CD8-positive, alpha-beta memory T cell (primary cell): ENCODE data around the gene ZNF784. TPM values are rescaled to one million over a fixed set of nuclear protein-coding genes. Genes with fewer than 3 reads are reported as not detected.
A peak's percentile ranks its signal among the peaks of the same experiment; 100 is the strongest.

Experiments used
- CTCF ChIA-PET: fragments of 350-600 bp; sonication (Branson Sonifier 250); formaldehyde crosslinking; loops from one replicate; lab custom pipeline; 2021; ENCODE audit warnings: antibody characterized with exemption; lab: Charles Lee
- POLR2A ChIA-PET: fragments of 350-600 bp; sonication (Branson Sonifier 250); formaldehyde crosslinking; loops from one replicate; lab custom pipeline; 2021; ENCODE audit warnings: antibody characterized with exemption; lab: Charles Lee
- DNase-seq, 5 donors: peaks; one replicate each; pipeline versions ENCODE4 v3.0.0 to v3.0.0-alpha.2; 2020 to 2022; ENCODE audit warnings: mixed read lengths in 1 of 5
- H3K27ac ChIP-seq: one replicate; pipeline ENCODE4 v1.7.0; 2013; ENCODE audit warnings: low read depth, mild to moderate bottlenecking, low read length, moderate library complexity
- H3K27me3 ChIP-seq: 2 replicates; pipeline ENCODE4 v1.7.0; 2013; ENCODE audit warnings: low read length, mild to moderate bottlenecking; ENCODE audit not compliant: insufficient read depth, poor library complexity, severe bottlenecking
- H3K36me3 ChIP-seq: 2 replicates; pipeline ENCODE4 v1.7.0; 2013; ENCODE audit warnings: mild to moderate bottlenecking, low read length, moderate library complexity; ENCODE audit not compliant: insufficient read depth
- H3K4me1 ChIP-seq: 2 replicates; pipeline ENCODE4 v1.7.0; 2013; ENCODE audit warnings: mild to moderate bottlenecking, low read length, moderate library complexity; ENCODE audit not compliant: insufficient read depth
- H3K4me3 ChIP-seq: 2 replicates; pipeline ENCODE4 v1.7.0; 2013; ENCODE audit warnings: mild to moderate bottlenecking, low read length
- H3K9me3 ChIP-seq: 2 replicates; pipeline ENCODE4 v1.7.0; 2013; ENCODE audit warnings: mild to moderate bottlenecking, low read length
- H3K27ac Mint-ChIP-seq, 8 donors: one replicate each; pipeline ENCODE4 v1.8.0; 2020 to 2021; ENCODE audit warnings: mixed read lengths in 8 of 8, mild to moderate bottlenecking in 6 of 8, inconsistent platforms in 3 of 8, moderate library complexity in 3 of 8
- H3K27me3 Mint-ChIP-seq, 2 donors: one replicate each; pipeline ENCODE4 v1.8.0; 2020 to 2021; ENCODE audit warnings: mixed read lengths in 2 of 2, mild to moderate bottlenecking in 1 of 2, moderate library complexity in 1 of 2
- H3K36me3 Mint-ChIP-seq, 3 donors: one replicate each; pipeline ENCODE4 v1.8.0; 2020 to 2021; ENCODE audit warnings: mixed read lengths in 3 of 3, inconsistent platforms in 1 of 3, mild to moderate bottlenecking in 1 of 3
- H3K4me1 Mint-ChIP-seq, 3 donors: one replicate each; pipeline ENCODE4 v1.8.0; 2020 to 2021; ENCODE audit warnings: mixed read lengths in 3 of 3, inconsistent platforms in 1 of 3, mild to moderate bottlenecking in 1 of 3
- H3K4me3 Mint-ChIP-seq, 7 donors: one replicate each; pipeline ENCODE4 v1.8.0; 2020 to 2021; ENCODE audit warnings: mixed read lengths in 7 of 7, mild to moderate bottlenecking in 6 of 7, moderate library complexity in 4 of 7, inconsistent platforms in 2 of 7
- H3K9me3 Mint-ChIP-seq, 5 donors: one replicate each; pipeline ENCODE4 v1.8.0; 2020 to 2022; ENCODE audit warnings: mixed read lengths in 5 of 5, mild to moderate bottlenecking in 3 of 5, moderate library complexity in 2 of 5, inconsistent platforms in 1 of 5
- polyA plus RNA-seq: library from polyadenylated mRNA; unstranded; fragments of 300-500 nt; fragmentation: Illumina TruSeq; gene quantifications from one replicate; pipeline ENCODE4 v1.2.3, GENCODE V29; 2021
- total RNA-seq, 2 experiments: library from RNA; stranded (reverse); gene quantifications; one replicate each; pipeline ENCODE4 v1.2.3, GENCODE V29; 2021

The ZNF784 gene, protein sequence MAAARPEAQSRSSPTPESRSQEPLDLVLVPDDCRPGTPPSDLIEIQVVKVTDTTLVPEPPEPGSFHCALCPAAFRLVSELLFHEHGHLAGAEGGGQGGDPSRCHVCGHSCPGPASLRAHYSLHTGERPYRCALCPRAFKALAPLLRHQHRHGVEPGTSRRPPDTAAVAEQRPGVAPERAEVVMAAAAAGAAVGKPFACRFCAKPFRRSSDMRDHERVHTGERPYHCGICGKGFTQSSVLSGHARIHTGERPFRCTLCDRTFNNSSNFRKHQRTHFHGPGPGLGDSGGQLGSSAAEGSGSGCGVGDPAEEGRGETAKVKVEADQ
- total RNA-seq: 1 to 10 TPM; 2.6 to 2.9 TPM
- 1.0 TPM for polyA plus RNA-seq

DNA sequence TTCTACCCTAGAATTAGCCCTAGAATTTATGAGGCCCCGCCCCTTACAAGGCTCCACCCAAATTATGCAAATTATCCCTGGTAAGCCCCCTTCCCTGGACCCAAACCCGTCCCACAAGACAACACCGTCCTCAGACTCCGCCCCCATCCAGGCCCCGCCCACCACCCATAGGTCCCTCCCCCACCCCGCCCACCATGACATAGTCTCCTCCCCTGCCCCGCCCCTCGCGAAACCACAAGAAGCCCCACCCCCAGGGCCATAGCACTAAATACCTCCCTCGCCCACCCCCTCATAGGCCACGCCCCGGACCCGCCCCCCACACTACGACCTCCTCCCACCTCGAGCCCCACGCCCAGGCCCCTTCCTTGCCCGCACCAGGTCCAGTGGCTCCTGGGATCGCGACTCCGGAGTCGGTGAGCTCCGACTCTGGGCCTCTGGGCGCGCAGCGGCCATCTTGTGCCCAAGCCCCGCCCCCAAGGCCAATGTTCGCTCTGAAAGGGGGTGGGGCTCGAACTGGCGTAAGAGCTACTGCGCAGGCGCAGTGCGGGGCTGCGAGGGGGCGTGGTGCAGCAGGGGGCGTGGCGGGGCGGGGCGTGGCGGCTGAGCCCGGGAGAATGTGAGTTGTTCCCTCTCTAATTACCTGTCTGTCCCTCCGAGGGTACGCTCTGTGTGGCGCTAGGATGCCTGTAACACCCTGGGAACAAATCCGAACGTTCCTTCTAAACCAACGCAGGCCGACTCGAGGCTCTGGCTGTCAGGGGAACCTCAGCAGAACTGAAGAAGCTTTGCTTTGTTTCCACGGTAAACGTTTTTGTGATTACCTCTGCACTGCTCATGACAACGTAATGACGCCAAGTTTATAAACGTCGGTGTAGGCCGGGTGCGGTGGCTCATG lies at the start of gene ZNF784:
Gene ZNF784, minus strand, starts transcription at position 458 of the 895 bp plus-strand sequence. Its CDS starts 5 bp downstream, at position 453.
- no peaks in the 10 kb centered on the region for H3K36me3 ChIP-seq
- Mint-ChIP-seq H3K36me3 (peaks cover 0 to 3% (median 2%) of the 10 kb centered on the region in 3 donors), H3K27ac (peak within 1 kb of the TSS; percentile 91 to 99 (median 94)), H3K9me3 (no peaks in the 10 kb centered on the region), H3K4me3 (peak within 1 kb of the TSS; percentile 86 to 96 (median 90)), H3K4me1 (peaks cover 45 to 63% (median 60%) of the 10 kb centered on the region in 3 donors), H3K27me3 (no peaks in the 10 kb centered on the region)
- ChIA-PET CTCF (interaction anchor here (0.7 to 6.5 kb wide), 17 partner anchors 9 to 618 kb away, joined by 3 to 67 read pairs (median 4); partner anchors contain the start of genes FIZ1, ISOC2, U2AF2 and ZNF524), POLR2A (interaction anchor here (0.6 to 3.3 kb wide), 13 partner anchors 10 to 507 kb away, joined by 3 to 34 read pairs (median 6); partner anchors contain the start of genes CCDC106, FIZ1, NAT14 and PPP1R12C)
- H3K27ac ChIP-seq: peak within 1 kb of the TSS; percentile 65
- peak; percentile 90 to 96 (median 91) for DNase-seq
- H3K9me3 ChIP-seq: no peaks in the 10 kb centered on the region
- H3K4me1 ChIP-seq: peaks cover 47% of the 10 kb centered on the region
- H3K4me3 ChIP-seq: peak within 1 kb of the TSS; percentile 63
- H3K27me3 ChIP-seq: no peaks in the 10 kb centered on the region

DNA sequence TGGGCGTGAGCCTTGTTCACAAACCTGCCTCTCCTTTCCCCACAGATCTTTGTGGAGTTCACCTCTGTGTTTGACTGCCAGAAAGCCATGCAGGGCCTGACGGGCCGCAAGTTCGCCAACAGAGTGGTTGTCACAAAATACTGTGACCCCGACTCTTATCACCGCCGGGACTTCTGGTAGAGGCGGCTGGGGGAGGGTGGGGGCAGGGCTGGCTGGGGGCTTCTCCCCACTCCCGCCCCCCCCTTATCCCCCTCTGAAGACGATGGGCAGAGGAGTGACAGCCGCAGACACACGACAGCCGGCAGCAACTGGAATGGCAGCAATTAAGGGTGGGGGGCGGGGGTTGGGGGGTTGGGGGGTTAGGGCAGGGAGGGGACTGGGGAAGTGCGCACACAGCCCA lies 49.5 kb upstream of the ZNF784 start:
- peaks cover 0 to 74% (median 11%) of the 10 kb centered on the region in 3 donors for H3K36me3 Mint-ChIP-seq

DNA sequence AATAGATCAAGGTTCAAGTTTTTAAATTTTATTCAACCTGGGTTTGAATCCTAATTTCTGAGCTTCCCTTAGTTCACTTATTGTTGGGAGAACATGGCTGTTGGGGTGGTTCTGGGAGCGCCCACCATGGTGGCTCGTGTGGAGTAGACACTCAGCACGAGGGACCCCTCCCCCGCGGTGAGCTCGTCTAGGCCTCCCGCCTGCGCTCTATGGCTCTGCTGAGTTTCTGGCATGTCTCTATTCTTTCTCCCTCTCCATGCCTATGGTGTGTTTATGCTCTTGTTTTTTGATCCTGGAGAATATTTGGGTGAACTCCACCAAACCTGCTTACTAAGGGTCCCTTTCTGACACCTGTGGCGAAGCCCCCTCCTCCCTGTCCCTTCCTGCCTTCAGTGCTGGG lies 49.1 kb upstream of the ZNF784 start:
- ChIA-PET POLR2A (interaction anchor here (0.7 kb wide), 1 partner anchor 477 kb away, joined by 3 read pairs; no protein-coding TSS in a partner anchor), CTCF (interaction anchor here (0.6 kb wide), 1 partner anchor 205 kb away, joined by 3 read pairs; no protein-coding TSS in a partner anchor)
- peaks cover 44 to 76% (median 47%) of the 10 kb centered on the region in 3 donors for H3K4me1 Mint-ChIP-seq
- peaks cover 43% of the 10 kb centered on the region for H3K4me1 ChIP-seq
- no peaks in the 10 kb centered on the region for H3K9me3 Mint-ChIP-seq
- H3K9me3 ChIP-seq: no peaks in the 10 kb centered on the region
- H3K4me3 Mint-ChIP-seq: peak overlapping the region in 6 of 7 donors; percentile 26 to 65 (median 58)
- H3K27me3 ChIP-seq: no peaks in the 10 kb centered on the region
- no peak overlapping the region for H3K27ac ChIP-seq
- H3K36me3 ChIP-seq: peaks cover 31% of the 10 kb centered on the region
- H3K27ac Mint-ChIP-seq: peak overlapping the region; percentile 80 to 93 (median 88)
- H3K27me3 Mint-ChIP-seq: peaks cover 0 to 3% of the 10 kb centered on the region in 2 donors
- no peak for DNase-seq
- no peak overlapping the region for H3K4me3 ChIP-seq
- peaks cover 0 to 71% (median 11%) of the 10 kb centered on the region in 3 donors for H3K36me3 Mint-ChIP-seq

More for the DNA sequence above, 49.5 kb upstream of the ZNF784 start:
- no peak for DNase-seq
- no peaks in the 10 kb centered on the region for H3K9me3 Mint-ChIP-seq
- Histone ChIP-seq H3K4me1 (peaks cover 43% of the 10 kb centered on the region), H3K36me3 (peaks cover 32% of the 10 kb centered on the region), H3K27ac (no peak overlapping the region), H3K9me3 (no peaks in the 10 kb centered on the region), H3K4me3 (no peak overlapping the region), H3K27me3 (no peaks in the 10 kb centered on the region)
- peak overlapping the region in 6 of 7 donors; percentile 26 to 65 (median 58) for H3K4me3 Mint-ChIP-seq
- H3K27me3 Mint-ChIP-seq: peaks cover 0 to 3% of the 10 kb centered on the region in 2 donors
- peaks cover 44 to 80% (median 47%) of the 10 kb centered on the region in 3 donors for H3K4me1 Mint-ChIP-seq
- H3K27ac Mint-ChIP-seq: peak overlapping the region in 7 of 8 donors; percentile 82 to 95 (median 89)
- POLR2A ChIA-PET: no interaction called here
- CTCF ChIA-PET: no interaction called here

DNA sequence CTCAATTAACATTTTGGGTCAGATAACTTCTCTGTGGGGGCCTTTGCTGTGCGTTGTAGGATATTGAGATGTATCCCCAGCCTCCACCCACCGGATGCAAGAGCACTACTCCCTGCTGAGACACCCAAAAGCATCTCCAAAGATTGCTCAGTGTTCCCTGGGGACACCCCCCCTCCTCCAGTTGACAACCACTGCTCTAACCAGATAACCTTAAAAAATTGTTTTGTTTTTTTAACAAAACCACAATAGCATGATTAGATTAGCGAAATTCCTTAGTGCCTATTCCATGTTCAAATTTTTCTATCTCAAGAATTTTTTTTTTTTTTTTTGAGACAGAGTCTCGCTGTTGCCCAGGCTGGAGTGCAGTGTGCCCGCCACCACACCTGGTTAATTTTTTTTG lies 48.1 kb upstream of the ZNF784 start:
- POLR2A ChIA-PET: interaction anchor here (0.7 kb wide), 1 partner anchor 23 kb away, joined by 4 read pairs; no protein-coding TSS in a partner anchor

DNA sequence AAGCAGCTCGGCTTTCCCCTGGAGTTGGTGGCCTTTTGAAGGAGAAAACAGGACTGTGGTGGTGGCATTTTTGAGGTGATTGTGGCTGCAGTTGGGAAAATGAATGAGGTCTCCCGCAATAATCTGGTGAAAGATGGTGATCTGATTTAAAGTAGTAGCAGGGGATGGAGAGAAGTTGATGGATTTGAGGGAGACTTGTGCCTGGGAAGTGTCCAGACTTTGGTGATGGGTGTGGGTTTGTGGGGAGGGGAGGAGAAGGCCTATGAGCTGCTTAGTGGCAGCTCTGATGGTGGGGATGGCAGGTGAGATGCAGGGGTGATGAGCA lies 46.6 kb upstream of the ZNF784 start:
- Mint-ChIP-seq H3K4me1 (peaks cover 23 to 71% (median 26%) of the 10 kb centered on the region in 3 donors), H3K27ac (peak overlapping the region in 5 of 8 donors; percentile 55 to 90 (median 74)), H3K27me3 (peaks cover 0 to 3% of the 10 kb centered on the region in 2 donors), H3K9me3 (no peaks in the 10 kb centered on the region), H3K4me3 (peak overlapping the region in 1 of 7 donors; percentile 20), H3K36me3 (peaks cover 0 to 78% (median 8%) of the 10 kb centered on the region in 3 donors)
- Histone ChIP-seq H3K27ac (no peak overlapping the region), H3K4me3 (no peak overlapping the region), H3K4me1 (peaks cover 25% of the 10 kb centered on the region), H3K27me3 (no peaks in the 10 kb centered on the region), H3K9me3 (no peaks in the 10 kb centered on the region), H3K36me3 (peaks cover 54% of the 10 kb centered on the region)
- ChIA-PET POLR2A (interaction anchor here (1.0 kb wide), 1 partner anchor 17 kb away, joined by 3 read pairs; no protein-coding TSS in a partner anchor), CTCF (interaction anchor here (0.9 to 1.9 kb wide), 3 partner anchors 13 to 38 kb away, joined by 3 to 10 read pairs (median 9); no protein-coding TSS in a partner anchor)
- no peak for DNase-seq

More for the DNA sequence above, 48.1 kb upstream of the ZNF784 start:
- Mint-ChIP-seq H3K4me1 (peaks cover 37 to 71% (median 39%) of the 10 kb centered on the region in 3 donors), H3K9me3 (no peaks in the 10 kb centered on the region), H3K4me3 (peak overlapping the region in 2 of 7 donors; percentile 36 to 59), H3K27ac (peak overlapping the region in 6 of 8 donors; percentile 29 to 90 (median 64)), H3K27me3 (peaks cover 0 to 3% of the 10 kb centered on the region in 2 donors), H3K36me3 (peaks cover 0 to 71% (median 6%) of the 10 kb centered on the region in 3 donors)
- no peak for DNase-seq
- Histone ChIP-seq H3K4me1 (peaks cover 39% of the 10 kb centered on the region), H3K27ac (no peak overlapping the region), H3K27me3 (no peaks in the 10 kb centered on the region), H3K36me3 (peaks cover 39% of the 10 kb centered on the region), H3K9me3 (no peaks in the 10 kb centered on the region), H3K4me3 (no peak overlapping the region)
- CTCF ChIA-PET: no interaction called here

DNA sequence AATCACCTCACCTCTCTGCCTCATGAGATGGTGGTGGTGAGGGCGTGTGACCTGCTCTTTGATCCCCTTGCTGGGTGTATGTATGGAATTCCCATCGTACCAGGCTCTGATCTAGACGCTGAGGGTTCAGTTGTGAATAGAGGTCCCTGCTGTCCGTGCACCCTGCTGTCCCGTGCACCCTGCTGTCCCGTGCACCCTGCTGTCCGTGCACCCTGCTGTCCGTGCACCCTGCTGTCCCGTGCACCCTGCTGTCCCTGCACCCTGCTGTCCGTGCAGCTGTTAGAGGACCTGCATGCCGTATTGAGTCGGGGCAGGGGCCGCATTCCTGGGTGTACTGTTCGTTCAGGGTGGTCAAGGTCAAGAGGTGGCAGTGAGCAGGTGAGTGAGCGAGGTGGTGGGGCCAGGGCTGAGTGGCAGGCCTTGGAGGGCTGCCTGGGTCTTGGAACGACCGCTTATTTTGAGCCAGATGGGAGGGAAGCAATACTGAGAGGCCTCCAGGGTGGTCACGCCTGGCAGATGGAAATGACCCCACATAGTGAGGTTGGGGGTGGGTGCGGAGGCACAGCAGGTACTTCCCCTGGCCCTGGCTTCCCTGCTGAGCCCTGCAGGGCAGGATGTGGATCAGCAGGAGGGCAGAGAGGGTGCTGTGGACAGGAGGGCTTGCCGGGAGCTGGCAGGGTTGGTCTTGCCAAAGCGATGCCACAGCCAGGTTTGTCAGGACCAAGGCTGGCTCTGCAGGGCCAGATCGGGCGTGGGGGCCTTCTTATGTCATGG lies 46.1 kb upstream of the ZNF784 start:
- peaks cover 20% of the 10 kb centered on the region for H3K4me1 ChIP-seq
- H3K36me3 ChIP-seq: peaks cover 58% of the 10 kb centered on the region
- H3K27me3 ChIP-seq: no peaks in the 10 kb centered on the region
- Mint-ChIP-seq H3K4me1 (peaks cover 17 to 69% (median 21%) of the 10 kb centered on the region in 3 donors), H3K9me3 (no peaks in the 10 kb centered on the region), H3K36me3 (peaks cover 0 to 78% (median 8%) of the 10 kb centered on the region in 3 donors), H3K27ac (peak overlapping the region in 5 of 8 donors; percentile 55 to 90 (median 74)), H3K27me3 (peaks cover 0 to 3% of the 10 kb centered on the region in 2 donors), H3K4me3 (no peak overlapping the region)
- no peak overlapping the region for H3K27ac ChIP-seq
- no peaks in the 10 kb centered on the region for H3K9me3 ChIP-seq
- CTCF ChIA-PET: interaction anchor here (0.9 to 1.9 kb wide), 3 partner anchors 13 to 38 kb away, joined by 3 to 10 read pairs (median 9); no protein-coding TSS in a partner anchor
- peak in 1 of 5 donors; percentile 58 for DNase-seq
- H3K4me3 ChIP-seq: no peak overlapping the region
- POLR2A ChIA-PET: interaction anchor here (1.0 kb wide), 1 partner anchor 16 kb away, joined by 3 read pairs; no protein-coding TSS in a partner anchor
